Measurements from ENCODE around the gene SPACA6. TPM values are rescaled to one million over a fixed set of nuclear protein-coding genes. Genes with fewer than 3 reads are reported as not detected.

Gene SPACA6
- polyA plus RNA-seq, 3 donors: 0.99 to 5.1 (median 2.4) TPM

DNA sequence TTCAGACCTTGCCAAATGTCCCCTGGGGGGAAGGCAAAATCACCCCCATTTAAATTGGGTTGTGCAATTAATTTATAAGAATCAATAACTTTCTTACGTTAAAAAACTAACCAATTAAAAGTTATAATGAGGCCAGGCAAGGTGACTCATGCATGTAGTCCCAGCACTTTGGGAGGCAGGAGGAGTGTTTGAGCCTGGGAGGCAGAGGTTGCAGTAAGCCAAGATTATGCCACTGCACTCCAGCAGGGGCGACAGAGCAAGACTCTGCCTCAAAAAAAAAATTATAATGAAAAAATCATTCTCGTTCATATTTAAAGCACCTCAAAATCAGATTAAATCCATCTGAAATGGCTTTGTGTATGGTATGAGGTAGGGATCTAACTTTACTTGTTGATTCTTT, 28.1 kb upstream of the SPACA6 start:
- peak; percentile 63 for TF ChIP-seq CTCF (IDR thresholded peaks at IDR 0.05)
- H3K27ac ChIP-seq (ENCODE audit: low read depth in 1 of 2, low read length in 2 of 2): no peak overlapping the region
- no peak overlapping the region for H3K4me2 ChIP-seq (replicated peaks; ENCODE audit: extremely low read depth, low read length, poor library complexity, severe bottlenecking)
- Mint-ChIP-seq H3K36me3 (no peaks in the 10 kb centered on the region), H3K9me3 (peaks cover 2 to 14% (median 7%) of the 10 kb centered on the region in 7 donors), H3K27me3 (ENCODE audit: low read depth in 3 of 3) (peaks cover 56 to 61% (median 58%) of the 10 kb centered on the region in 3 donors), H3K4me3 (no peak overlapping the region), H3K4me1 (peaks cover 20% of the 10 kb centered on the region), H3K27ac (no peak overlapping the region)
- H3K9ac ChIP-seq (ENCODE audit: insufficient read depth, low read length, poor library complexity, severe bottlenecking): no peak overlapping the region
- H3K79me2 ChIP-seq (ENCODE audit: insufficient read depth, low read length): no peaks in the 10 kb centered on the region
- intact Hi-C loops (cut with micrococcal nuclease): loop anchor here (5.0 to 10.0 kb wide), 5 partner anchors 112 to 270 kb away; partner anchors contain the start of gene C19orf84 (in 1 of the 2)
- peak in 1 of 3 donors; percentile 38 for DNase-seq
- no peak overlapping the region for H2AFZ ChIP-seq (ENCODE audit: insufficient read depth, low read depth, low read length, poor library complexity, severe bottlenecking)
- H3K9me3 ChIP-seq (replicated peaks in 1 of 2; ENCODE audit: control insufficient read depth in 1 of 2, insufficient read depth in 1 of 2, low read length in 2 of 2): peaks cover 3 to 8% of the 10 kb centered on the region in 2 donors
- H4K20me1 ChIP-seq (ENCODE audit: insufficient read depth, low read length): no peaks in the 10 kb centered on the region
- H3K4me1 ChIP-seq (ENCODE audit: control insufficient read depth in 1 of 2, insufficient read depth in 2 of 2, low read length in 2 of 2): peaks cover 20 to 23% of the 10 kb centered on the region in 2 donors
- H3K36me3 ChIP-seq (replicated peaks in 1 of 2; ENCODE audit: control insufficient read depth in 1 of 2, insufficient read depth in 2 of 2, low read length in 2 of 2): no peaks in the 10 kb centered on the region
- H3K4me3 ChIP-seq (replicated peaks in 1 of 3; ENCODE audit: low read depth in 2 of 3, low read length in 3 of 3): no peak overlapping the region
- no CpG with 5 or more reads among the region's 3 CpGs for WGBS (ENCODE audit: insufficient coverage)
- H3K27me3 ChIP-seq (ENCODE audit: control insufficient read depth in 2 of 2, insufficient read depth in 2 of 2, low read length in 2 of 2): peaks cover 45 to 65% of the 10 kb centered on the region in 2 donors

DNA sequence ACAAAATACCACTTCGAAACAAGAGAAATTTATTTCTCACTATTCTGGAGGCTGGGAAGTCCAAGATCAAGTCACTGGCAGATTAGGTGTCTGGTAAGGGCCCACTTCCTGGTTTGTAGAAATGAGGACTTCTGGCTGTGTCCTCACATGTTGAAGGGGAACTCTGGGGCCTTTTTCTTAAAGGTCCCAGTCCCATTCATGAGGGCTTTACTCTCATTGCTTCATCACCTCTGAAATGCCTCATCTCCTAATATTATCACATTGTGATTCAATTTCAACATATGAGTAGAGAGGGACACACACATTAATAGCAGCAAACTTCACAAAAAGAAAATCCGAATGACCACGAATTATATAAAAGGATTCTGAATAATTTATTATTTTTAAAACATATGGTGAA, 24.9 kb upstream of the SPACA6 start:
- intact Hi-C loops (cut with micrococcal nuclease): loop anchor here (5.0 to 10.0 kb wide), 4 partner anchors 109 to 273 kb away; partner anchors contain the start of gene C19orf84 (in 1 of the 2)

More for the DNA sequence above, 24.9 kb upstream of the SPACA6 start:
- Mint-ChIP-seq H3K27ac (peak overlapping the region in 5 of 7 donors; percentile 18 to 58 (median 37)), H3K4me1 (peaks cover 20% of the 10 kb centered on the region), H3K36me3 (peaks cover 0 to 2% of the 10 kb centered on the region in 2 donors), H3K9me3 (peaks cover 2 to 16% (median 9%) of the 10 kb centered on the region in 7 donors), H3K27me3 (ENCODE audit: low read depth in 3 of 3) (peaks cover 56 to 63% (median 59%) of the 10 kb centered on the region in 3 donors), H3K4me3 (peak overlapping the region in 1 of 2 donors; percentile 69)
- H3K27me3 ChIP-seq (ENCODE audit: control insufficient read depth in 2 of 2, insufficient read depth in 2 of 2, low read length in 2 of 2): peaks cover 60 to 74% of the 10 kb centered on the region in 2 donors
- H3K27ac ChIP-seq (ENCODE audit: low read depth in 1 of 2, low read length in 2 of 2): no peak overlapping the region
- TF ChIP-seq CTCF (IDR thresholded peaks at IDR 0.05): no peak
- H2AFZ ChIP-seq (ENCODE audit: insufficient read depth, low read depth, low read length, poor library complexity, severe bottlenecking): no peak overlapping the region
- no peaks in the 10 kb centered on the region for H3K36me3 ChIP-seq (replicated peaks in 1 of 2; ENCODE audit: control insufficient read depth in 1 of 2, insufficient read depth in 2 of 2, low read length in 2 of 2)
- peak; percentile 64 to 96 (median 81) for DNase-seq
- H4K20me1 ChIP-seq (ENCODE audit: insufficient read depth, low read length): no peaks in the 10 kb centered on the region
- WGBS (ENCODE audit: insufficient coverage): no CpG with 5 or more reads among the region's 3 CpGs
- no peak overlapping the region for H3K4me3 ChIP-seq (replicated peaks in 1 of 3; ENCODE audit: low read depth in 2 of 3, low read length in 3 of 3)
- no peak overlapping the region for H3K4me2 ChIP-seq (replicated peaks; ENCODE audit: extremely low read depth, low read length, poor library complexity, severe bottlenecking)
- H3K4me1 ChIP-seq (ENCODE audit: control insufficient read depth in 1 of 2, insufficient read depth in 2 of 2, low read length in 2 of 2): peaks cover 20 to 23% of the 10 kb centered on the region in 2 donors
- H3K79me2 ChIP-seq (ENCODE audit: insufficient read depth, low read length): no peaks in the 10 kb centered on the region
- H3K9ac ChIP-seq (ENCODE audit: insufficient read depth, low read length, poor library complexity, severe bottlenecking): no peak overlapping the region
- peaks cover 5 to 21% of the 10 kb centered on the region in 2 donors for H3K9me3 ChIP-seq (replicated peaks in 1 of 2; ENCODE audit: control insufficient read depth in 1 of 2, insufficient read depth in 1 of 2, low read length in 2 of 2)
